IPS-18a (cell line): ENCODE measurements around the gene RUFY1.

ENCODE experiments used
- H3K27ac ChIP-seq: one replicate; pipeline ENCODE4 v1.5.1; 2013; ENCODE audit warnings: low read length
- H3K27me3 ChIP-seq: one replicate; pipeline ENCODE4 v1.6.1; 2013; ENCODE audit warnings: mild to moderate bottlenecking, low read length; ENCODE audit not compliant: control insufficient read depth, insufficient read depth
- H3K36me3 ChIP-seq: one replicate; pipeline ENCODE4 v1.6.1; 2013; ENCODE audit warnings: low read depth, low read length; ENCODE audit not compliant: control insufficient read depth
- H3K4me1 ChIP-seq: one replicate; pipeline ENCODE4 v1.6.1; 2013; ENCODE audit warnings: low read depth, low read length; ENCODE audit not compliant: control insufficient read depth
- H3K4me3 ChIP-seq: one replicate; pipeline ENCODE4 v1.5.1; 2013; ENCODE audit warnings: low read length
- H3K9ac ChIP-seq: one replicate; pipeline ENCODE4 v1.6.1; 2013; ENCODE audit warnings: mild to moderate bottlenecking, low read length, moderate library complexity
- H3K9me3 ChIP-seq: one replicate; pipeline ENCODE4 v1.6.1; 2013; ENCODE audit warnings: low read depth, low read length; ENCODE audit not compliant: control insufficient read depth

The RUFY1 gene

DNA sequence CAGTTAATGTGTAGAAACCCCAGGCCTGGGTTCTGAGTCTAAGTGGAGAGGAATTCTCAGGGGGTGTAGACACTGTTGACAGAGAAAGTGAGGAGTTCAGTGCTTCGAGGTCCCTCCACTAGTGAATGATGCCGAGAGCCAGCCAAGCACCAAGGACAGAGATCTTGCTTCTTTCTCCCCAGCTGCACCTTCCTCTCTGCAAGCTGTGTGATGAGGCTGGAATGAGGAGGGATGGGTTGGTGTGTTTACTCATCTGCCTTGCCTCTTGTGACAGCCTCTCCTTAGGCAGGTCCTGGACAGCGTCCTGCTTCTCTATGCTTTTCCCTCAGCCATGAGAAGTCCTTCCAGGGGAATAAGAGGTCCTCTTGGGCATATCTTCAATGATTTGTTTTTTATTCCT lies 37.8 kb downstream of the RUFY1 start:
- Histone ChIP-seq H3K36me3 (peaks cover 61% of the 10 kb centered on the region), H3K9me3 (no peaks in the 10 kb centered on the region), H3K27me3 (no peaks in the 10 kb centered on the region), H3K9ac (no peak overlapping the region), H3K4me3 (no peak overlapping the region), H3K27ac (no peak overlapping the region), H3K4me1 (no peaks in the 10 kb centered on the region)

GRCh38 chr5:179595916-179596315 lies 45.6 kb downstream of the RUFY1 start:
- H3K36me3 ChIP-seq = peaks cover 70% of the 10 kb centered on the region
- H3K27ac ChIP-seq = no peak overlapping the region
- H3K4me1 ChIP-seq = no peaks in the 10 kb centered on the region
- no peak overlapping the region for H3K4me3 ChIP-seq
- H3K9me3 ChIP-seq = no peaks in the 10 kb centered on the region
- no peak overlapping the region for H3K9ac ChIP-seq
- no peaks in the 10 kb centered on the region for H3K27me3 ChIP-seq

GRCh38 chr5:179596421-179596820 lies 46.1 kb downstream of the RUFY1 start:
- no peaks in the 10 kb centered on the region for H3K9me3 ChIP-seq
- no peaks in the 10 kb centered on the region for H3K27me3 ChIP-seq
- H3K4me1 ChIP-seq = no peaks in the 10 kb centered on the region
- no peak overlapping the region for H3K9ac ChIP-seq
- H3K36me3 ChIP-seq = peaks cover 74% of the 10 kb centered on the region
- H3K27ac ChIP-seq = no peak overlapping the region
- H3K4me3 ChIP-seq = no peak overlapping the region

GRCh38 chr5:179599100-179599499 lies 48.7 kb downstream of the RUFY1 start:
- H3K36me3 ChIP-seq = peaks cover 63% of the 10 kb centered on the region

DNA sequence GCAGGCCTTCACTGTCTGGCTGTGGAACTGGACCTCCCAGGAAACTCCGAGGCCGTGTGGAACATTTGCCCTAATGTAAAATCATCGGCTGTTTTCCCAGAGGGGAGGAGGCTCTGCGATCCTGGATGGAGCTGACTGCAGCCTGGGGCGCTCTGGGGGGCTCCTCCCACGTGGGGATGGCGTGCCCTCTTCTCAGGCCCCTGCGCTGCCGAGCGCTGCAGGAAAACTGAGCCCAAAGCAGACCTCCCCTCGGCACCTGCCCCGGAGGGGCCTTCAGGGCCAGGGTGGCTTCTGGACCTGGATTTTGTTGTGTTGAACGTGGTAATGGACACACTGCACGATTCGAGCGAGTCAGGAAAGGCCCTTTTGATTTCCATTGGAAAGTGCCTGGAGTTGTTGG lies 49.2 kb downstream of the RUFY1 start:
- Histone ChIP-seq H3K9ac (no peak overlapping the region), H3K27me3 (no peaks in the 10 kb centered on the region), H3K36me3 (peaks cover 61% of the 10 kb centered on the region), H3K9me3 (no peaks in the 10 kb centered on the region), H3K4me1 (no peaks in the 10 kb centered on the region), H3K27ac (no peak overlapping the region), H3K4me3 (no peak overlapping the region)

More at GRCh38 chr5:179599100-179599499, 48.7 kb downstream of the RUFY1 start:
- Histone ChIP-seq H3K4me1 (no peaks in the 10 kb centered on the region), H3K27me3 (no peaks in the 10 kb centered on the region), H3K9me3 (no peaks in the 10 kb centered on the region), H3K9ac (no peak overlapping the region), H3K4me3 (no peak overlapping the region), H3K27ac (no peak overlapping the region)

DNA sequence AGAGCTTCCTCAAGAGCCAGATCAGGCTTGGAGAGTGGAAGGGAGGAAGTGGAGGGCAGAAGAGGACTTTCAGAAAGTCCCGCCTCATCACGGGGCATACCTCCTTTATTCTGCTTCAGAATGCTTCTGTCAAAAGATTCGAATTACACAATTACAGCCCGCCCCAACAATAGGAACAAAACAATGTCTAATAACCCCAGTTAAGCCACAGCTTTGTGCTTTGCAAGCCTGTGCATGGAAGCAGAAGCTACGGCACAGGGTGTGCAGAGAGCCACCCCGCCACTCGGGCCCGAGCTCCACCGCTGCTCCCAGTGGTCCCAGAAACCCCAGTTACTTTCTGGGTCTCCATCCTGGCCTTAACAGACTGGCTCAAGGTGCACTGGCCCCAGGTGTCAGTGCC lies 49.6 kb downstream of the RUFY1 start:
- Histone ChIP-seq H3K4me1 (no peaks in the 10 kb centered on the region), H3K36me3 (peaks cover 57% of the 10 kb centered on the region), H3K9me3 (no peaks in the 10 kb centered on the region), H3K4me3 (no peak overlapping the region), H3K27me3 (no peaks in the 10 kb centered on the region), H3K27ac (no peak overlapping the region), H3K9ac (no peak overlapping the region)

DNA sequence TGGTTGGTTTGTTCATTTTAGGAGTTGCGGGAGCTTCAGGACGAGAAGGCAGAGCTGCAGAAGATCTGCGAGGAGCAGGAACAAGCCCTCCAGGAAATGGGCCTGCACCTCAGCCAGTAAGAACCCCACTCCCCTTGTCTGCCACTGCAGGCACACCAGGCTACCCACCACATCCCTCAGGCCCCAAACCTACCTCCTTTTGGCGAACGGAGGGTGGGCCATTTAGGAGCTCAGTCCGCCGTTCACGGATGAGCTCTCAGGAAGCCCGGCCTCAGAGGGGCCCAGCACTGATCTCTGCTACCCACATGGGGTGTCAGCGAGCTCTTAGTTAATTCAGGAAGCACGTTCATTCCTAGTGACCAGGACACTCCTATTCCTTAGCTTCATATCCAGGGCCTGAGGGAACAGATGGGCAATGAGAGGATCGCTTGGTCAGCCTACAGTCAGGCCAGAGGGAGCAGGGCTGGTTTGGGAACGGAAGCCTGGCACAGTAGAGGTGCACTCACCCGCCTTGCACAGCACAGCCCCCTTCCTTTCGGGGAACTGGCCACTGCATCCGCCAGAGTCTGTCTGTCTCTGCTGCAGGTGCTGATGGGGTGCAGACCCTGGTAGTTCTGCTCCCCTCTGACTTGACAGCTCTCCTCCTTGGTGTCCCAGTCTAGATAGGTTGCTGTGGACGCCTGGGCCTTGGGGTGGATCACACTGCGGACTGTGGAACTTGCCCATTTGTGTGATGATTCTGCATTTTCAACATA lies 51.7 kb downstream of the RUFY1 start:
- H3K9me3 ChIP-seq = no peaks in the 10 kb centered on the region
- no peak overlapping the region for H3K4me3 ChIP-seq
- no peaks in the 10 kb centered on the region for H3K4me1 ChIP-seq
- H3K27ac ChIP-seq = no peak overlapping the region
- no peak overlapping the region for H3K9ac ChIP-seq
- H3K27me3 ChIP-seq = no peaks in the 10 kb centered on the region
- peaks cover 60% of the 10 kb centered on the region for H3K36me3 ChIP-seq

GRCh38 chr5:179603308-179603707 lies 53.0 kb downstream of the RUFY1 start:
- no peak overlapping the region for H3K9ac ChIP-seq
- H3K4me1 ChIP-seq = no peaks in the 10 kb centered on the region
- no peaks in the 10 kb centered on the region for H3K27me3 ChIP-seq
- H3K36me3 ChIP-seq = peaks cover 70% of the 10 kb centered on the region
- H3K27ac ChIP-seq = no peak overlapping the region
- H3K4me3 ChIP-seq = no peak overlapping the region
- H3K9me3 ChIP-seq = no peaks in the 10 kb centered on the region

- no peaks in the 10 kb centered on the region for H3K4me1 ChIP-seq
- no peak overlapping the region for H3K9ac ChIP-seq
- no peak overlapping the region for H3K27ac ChIP-seq
- H3K36me3 ChIP-seq = peaks cover 64% of the 10 kb centered on the region
- H3K27me3 ChIP-seq = no peaks in the 10 kb centered on the region
- no peak overlapping the region for H3K4me3 ChIP-seq
- H3K9me3 ChIP-seq = no peaks in the 10 kb centered on the region
Measured at GRCh38 chr5:179605026-179605833, 54.9 kb downstream of the RUFY1 start.

DNA sequence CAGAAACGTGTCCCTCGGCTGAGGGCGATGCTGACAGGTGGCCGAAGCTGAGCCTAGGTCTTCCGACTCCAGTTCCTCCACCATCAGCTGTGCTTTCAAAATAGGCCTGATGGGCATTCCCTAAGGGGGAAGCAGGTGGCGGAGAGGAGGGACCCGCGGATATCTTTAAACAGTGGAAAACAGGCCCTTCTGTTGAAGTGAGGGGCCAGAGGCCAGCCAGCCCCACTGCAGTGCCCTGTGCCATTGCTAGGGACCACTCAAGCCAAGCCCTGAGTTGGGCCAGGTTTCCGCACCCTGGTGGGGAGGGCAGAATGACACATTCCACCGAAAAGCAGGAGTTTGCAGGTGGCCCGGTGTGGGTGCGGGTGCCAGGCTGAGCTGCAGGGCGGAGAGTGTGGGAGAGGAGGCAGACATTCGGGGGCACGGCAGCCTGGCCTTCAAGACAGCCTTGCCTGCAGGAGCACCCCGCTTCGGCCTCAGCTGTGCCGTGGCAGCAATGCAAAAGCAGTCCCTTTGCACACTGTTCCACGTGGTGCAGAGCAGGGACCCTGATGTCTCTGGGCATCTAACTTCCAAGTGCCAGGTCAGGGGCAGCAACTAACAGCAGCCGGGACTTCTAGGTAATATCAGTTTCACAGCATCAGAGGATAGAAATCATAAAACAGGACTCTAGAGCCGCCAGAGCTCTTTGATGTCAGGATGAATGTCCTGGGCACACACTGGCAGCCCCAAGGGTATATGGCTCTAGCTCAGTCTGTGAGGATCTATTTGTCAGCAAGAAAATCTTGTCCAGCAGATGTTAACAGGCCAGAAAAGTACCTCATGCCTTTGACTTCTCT lies 55.9 kb downstream of the RUFY1 start:
- no peaks in the 10 kb centered on the region for H3K4me1 ChIP-seq
- no peaks in the 10 kb centered on the region for H3K27me3 ChIP-seq
- H3K9me3 ChIP-seq = no peaks in the 10 kb centered on the region
- H3K27ac ChIP-seq = no peak overlapping the region
- H3K36me3 ChIP-seq = peaks cover 67% of the 10 kb centered on the region
- no peak overlapping the region for H3K4me3 ChIP-seq
- H3K9ac ChIP-seq = no peak overlapping the region

DNA sequence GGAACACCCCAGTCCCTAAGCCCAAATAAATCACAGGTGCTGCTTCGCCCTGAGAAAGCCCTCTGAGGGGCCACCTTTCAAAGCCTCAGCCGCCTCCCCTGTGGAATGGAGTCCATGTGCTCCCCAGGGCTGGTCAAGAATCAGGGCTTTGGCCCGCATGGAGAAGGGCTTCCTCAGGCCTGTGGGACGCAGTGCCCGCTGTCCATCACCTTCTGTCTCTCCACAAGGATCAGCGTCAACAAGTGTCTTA lies 56.5 kb downstream of the RUFY1 start:
- H3K27ac ChIP-seq = no peak overlapping the region

More for the DNA sequence above, 56.5 kb downstream of the RUFY1 start:
- no peaks in the 10 kb centered on the region for H3K4me1 ChIP-seq
- peaks cover 70% of the 10 kb centered on the region for H3K36me3 ChIP-seq
- no peaks in the 10 kb centered on the region for H3K27me3 ChIP-seq
- H3K9ac ChIP-seq = no peak overlapping the region
- no peaks in the 10 kb centered on the region for H3K9me3 ChIP-seq
- H3K4me3 ChIP-seq = no peak overlapping the region
